Measurements from ENCODE around the gene ARFGEF3.

The ARFGEF3 gene

DNA sequence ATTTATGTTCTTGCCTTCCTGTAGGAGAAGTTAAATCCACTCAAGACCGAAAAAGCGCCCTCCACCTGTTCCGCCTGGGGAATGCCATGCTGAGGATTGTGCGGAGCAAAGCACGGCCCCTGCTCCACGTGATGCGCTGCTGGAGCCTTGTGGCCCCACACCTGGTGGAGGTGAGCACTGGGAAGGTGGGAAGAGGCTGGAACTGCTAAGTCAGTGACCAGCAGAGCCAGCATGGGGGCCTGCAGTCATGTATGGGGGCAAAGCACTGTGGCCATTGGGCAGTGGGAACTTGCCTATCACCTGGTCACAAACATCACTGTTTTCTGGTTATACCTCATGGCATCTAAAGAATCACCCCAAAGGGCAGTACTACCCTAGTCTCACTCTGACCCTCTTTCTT, 135.0 kb downstream of the ARFGEF3 start:
- Histone ChIP-seq H3K27me3 (ENCODE audit: control insufficient read depth, insufficient read depth, low read length, poor library complexity, severe bottlenecking) (no peaks in the 10 kb centered on the region), H3K4me3 (ENCODE audit: insufficient read depth, low read depth, low read length) (no peak overlapping the region), H3K9me3 (ENCODE audit: control insufficient read depth, low read length) (no peaks in the 10 kb centered on the region), H3K27ac (ENCODE audit: insufficient read depth, low read depth, low read length, poor library complexity, severe bottlenecking) (no peak overlapping the region), H3K4me1 (ENCODE audit: control insufficient read depth, insufficient read depth, low read length) (no peaks in the 10 kb centered on the region), H3K36me3 (ENCODE audit: control insufficient read depth, insufficient read depth, low read length) (no peaks in the 10 kb centered on the region)
- WGBS, 2 experiments: 94 to 98% methylated on average over 7 of the region's 7 CpGs

DNA sequence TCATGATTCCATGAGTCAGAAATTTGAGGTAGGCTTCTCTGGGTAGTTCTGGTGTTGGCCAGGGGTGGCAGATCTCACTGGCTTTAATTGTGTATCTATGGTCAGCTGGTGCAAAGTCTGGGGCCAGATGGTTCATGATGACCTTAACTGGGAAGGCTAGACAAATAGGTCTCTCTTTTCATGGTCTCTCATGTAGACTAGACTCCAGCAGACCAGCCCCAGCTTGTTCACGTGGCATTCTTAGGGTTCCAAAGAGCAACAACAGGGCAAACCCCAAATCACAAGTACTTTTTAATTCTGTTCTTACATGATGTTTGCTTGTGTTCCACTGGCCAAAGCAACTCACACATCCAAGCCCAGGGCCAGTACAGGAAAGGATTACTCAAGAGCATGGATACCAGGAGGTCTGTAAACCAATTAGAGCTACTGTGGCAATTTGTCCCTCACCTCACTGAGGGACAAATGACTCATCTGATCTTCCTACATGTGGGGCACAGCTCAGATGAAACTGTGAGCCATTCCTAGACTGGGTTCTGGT, 136.1 kb downstream of the ARFGEF3 start:
- Histone ChIP-seq H3K27me3 (ENCODE audit: control insufficient read depth, insufficient read depth, low read length, poor library complexity, severe bottlenecking) (no peaks in the 10 kb centered on the region), H3K27ac (ENCODE audit: insufficient read depth, low read depth, low read length, poor library complexity, severe bottlenecking) (no peak overlapping the region), H3K4me1 (ENCODE audit: control insufficient read depth, insufficient read depth, low read length) (no peaks in the 10 kb centered on the region), H3K4me3 (ENCODE audit: insufficient read depth, low read depth, low read length) (no peak overlapping the region), H3K36me3 (ENCODE audit: control insufficient read depth, insufficient read depth, low read length) (no peaks in the 10 kb centered on the region), H3K9me3 (ENCODE audit: control insufficient read depth, low read length) (no peaks in the 10 kb centered on the region)
- WGBS, 2 experiments: 95 to 100% methylated on average over 1 of the region's 1 CpG

- Histone ChIP-seq H3K27ac (ENCODE audit: insufficient read depth, low read depth, low read length, poor library complexity, severe bottlenecking) (no peak overlapping the region), H3K27me3 (ENCODE audit: control insufficient read depth, insufficient read depth, low read length, poor library complexity, severe bottlenecking) (no peaks in the 10 kb centered on the region), H3K4me3 (ENCODE audit: insufficient read depth, low read depth, low read length) (no peak overlapping the region), H3K4me1 (ENCODE audit: control insufficient read depth, insufficient read depth, low read length) (no peaks in the 10 kb centered on the region), H3K9me3 (ENCODE audit: control insufficient read depth, low read length) (no peaks in the 10 kb centered on the region), H3K36me3 (ENCODE audit: control insufficient read depth, insufficient read depth, low read length) (no peaks in the 10 kb centered on the region)
- WGBS, 2 experiments: 92 to 95% methylated on average over 4 of the region's 4 CpGs
These were observed 138.7 kb downstream of the ARFGEF3 start for GRCh38 chr6:138300469-138300868.

DNA sequence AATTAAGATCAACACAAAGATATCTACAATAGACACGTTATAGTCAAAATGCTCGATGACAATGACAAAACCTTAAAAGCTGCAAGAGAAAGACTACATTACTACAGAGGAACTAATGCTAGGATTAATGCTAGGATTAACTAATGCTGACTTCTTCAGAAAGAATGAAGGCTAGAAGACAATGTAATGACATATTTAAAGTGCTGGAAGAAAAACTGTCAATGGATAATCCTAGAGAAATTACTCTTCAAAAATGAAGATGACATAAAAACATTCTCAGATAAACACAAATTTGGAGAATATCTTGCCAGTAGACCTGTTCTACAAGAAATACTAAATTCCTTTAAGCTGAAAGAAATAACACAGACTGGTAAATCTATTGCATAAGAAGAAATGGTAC, 140.8 kb downstream of the ARFGEF3 start:
- Histone ChIP-seq H3K4me1 (ENCODE audit: control insufficient read depth, insufficient read depth, low read length) (no peaks in the 10 kb centered on the region), H3K9me3 (ENCODE audit: control insufficient read depth, low read length) (no peaks in the 10 kb centered on the region), H3K27me3 (ENCODE audit: control insufficient read depth, insufficient read depth, low read length, poor library complexity, severe bottlenecking) (no peaks in the 10 kb centered on the region), H3K4me3 (ENCODE audit: insufficient read depth, low read depth, low read length) (no peak overlapping the region), H3K27ac (ENCODE audit: insufficient read depth, low read depth, low read length, poor library complexity, severe bottlenecking) (no peak overlapping the region), H3K36me3 (ENCODE audit: control insufficient read depth, insufficient read depth, low read length) (no peaks in the 10 kb centered on the region)
- 100% methylated on average over 1 to 2 of the region's 2 CpGs for WGBS, 2 experiments

- H3K36me3 ChIP-seq (ENCODE audit: control insufficient read depth, insufficient read depth, low read length): no peaks in the 10 kb centered on the region
- no peaks in the 10 kb centered on the region for H3K27me3 ChIP-seq (ENCODE audit: control insufficient read depth, insufficient read depth, low read length, poor library complexity, severe bottlenecking)
- WGBS, 2 experiments: 82% methylated on average over 1 of the region's 1 CpG; no CpG with 5 or more reads in 1 of the 2 experiments
- no peak overlapping the region for H3K27ac ChIP-seq (ENCODE audit: insufficient read depth, low read depth, low read length, poor library complexity, severe bottlenecking)
- no peaks in the 10 kb centered on the region for H3K4me1 ChIP-seq (ENCODE audit: control insufficient read depth, insufficient read depth, low read length)
- H3K4me3 ChIP-seq (ENCODE audit: insufficient read depth, low read depth, low read length): no peak overlapping the region
- no peaks in the 10 kb centered on the region for H3K9me3 ChIP-seq (ENCODE audit: control insufficient read depth, low read length)
These were observed 145.6 kb downstream of the ARFGEF3 start for GRCh38 chr6:138307352-138307751.

- no peaks in the 10 kb centered on the region for H3K4me1 ChIP-seq (ENCODE audit: control insufficient read depth, insufficient read depth, low read length)
- H3K27me3 ChIP-seq (ENCODE audit: control insufficient read depth, insufficient read depth, low read length, poor library complexity, severe bottlenecking): no peaks in the 10 kb centered on the region
- H3K36me3 ChIP-seq (ENCODE audit: control insufficient read depth, insufficient read depth, low read length): no peaks in the 10 kb centered on the region
- H3K27ac ChIP-seq (ENCODE audit: insufficient read depth, low read depth, low read length, poor library complexity, severe bottlenecking): no peak overlapping the region
- no peaks in the 10 kb centered on the region for H3K9me3 ChIP-seq (ENCODE audit: control insufficient read depth, low read length)
- WGBS, 2 experiments: 85% methylated on average over 11 of the region's 11 CpGs
- no peak overlapping the region for H3K4me3 ChIP-seq (ENCODE audit: insufficient read depth, low read depth, low read length)
These were observed 146.3 kb downstream of the ARFGEF3 start for GRCh38 chr6:138307816-138308730.

DNA sequence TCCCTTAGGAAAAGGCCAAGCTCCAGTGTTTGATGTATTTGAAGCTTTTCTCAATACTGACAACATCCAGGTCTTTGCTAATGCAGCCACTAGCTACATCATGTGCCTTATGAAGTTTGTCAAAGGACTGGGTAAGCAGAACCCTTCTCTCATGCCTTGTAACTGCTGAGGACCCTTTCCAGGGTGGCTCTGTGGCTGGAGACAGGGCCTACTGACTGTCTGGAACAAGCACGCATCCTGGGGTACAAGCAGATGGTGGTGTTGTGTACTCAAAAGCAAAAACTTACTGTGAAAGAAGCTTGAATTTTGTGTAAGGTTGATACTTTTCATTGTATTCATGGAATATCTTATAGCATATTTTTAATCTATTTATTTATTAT, 147.0 kb downstream of the ARFGEF3 start:
- Histone ChIP-seq H3K27me3 (ENCODE audit: control insufficient read depth, insufficient read depth, low read length, poor library complexity, severe bottlenecking) (no peaks in the 10 kb centered on the region), H3K4me1 (ENCODE audit: control insufficient read depth, insufficient read depth, low read length) (no peaks in the 10 kb centered on the region), H3K4me3 (ENCODE audit: insufficient read depth, low read depth, low read length) (no peak overlapping the region), H3K9me3 (ENCODE audit: control insufficient read depth, low read length) (no peaks in the 10 kb centered on the region), H3K36me3 (ENCODE audit: control insufficient read depth, insufficient read depth, low read length) (no peaks in the 10 kb centered on the region), H3K27ac (ENCODE audit: insufficient read depth, low read depth, low read length, poor library complexity, severe bottlenecking) (no peak overlapping the region)
- WGBS, 2 experiments: 100% methylated on average over 1 of the region's 1 CpG

- 90 to 96% methylated on average over 1 of the region's 1 CpG for WGBS, 2 experiments
- Histone ChIP-seq H3K27ac (ENCODE audit: insufficient read depth, low read depth, low read length, poor library complexity, severe bottlenecking) (no peak overlapping the region), H3K4me3 (ENCODE audit: insufficient read depth, low read depth, low read length) (no peak overlapping the region), H3K36me3 (ENCODE audit: control insufficient read depth, insufficient read depth, low read length) (no peaks in the 10 kb centered on the region), H3K9me3 (ENCODE audit: control insufficient read depth, low read length) (no peaks in the 10 kb centered on the region), H3K27me3 (ENCODE audit: control insufficient read depth, insufficient read depth, low read length, poor library complexity, severe bottlenecking) (no peaks in the 10 kb centered on the region), H3K4me1 (ENCODE audit: control insufficient read depth, insufficient read depth, low read length) (no peaks in the 10 kb centered on the region)
These were observed 148.0 kb downstream of the ARFGEF3 start for GRCh38 chr6:138309695-138310094.

- Histone ChIP-seq H3K27ac (ENCODE audit: insufficient read depth, low read depth, low read length, poor library complexity, severe bottlenecking) (no peak overlapping the region), H3K36me3 (ENCODE audit: control insufficient read depth, insufficient read depth, low read length) (no peaks in the 10 kb centered on the region), H3K4me1 (ENCODE audit: control insufficient read depth, insufficient read depth, low read length) (no peaks in the 10 kb centered on the region), H3K27me3 (ENCODE audit: control insufficient read depth, insufficient read depth, low read length, poor library complexity, severe bottlenecking) (no peaks in the 10 kb centered on the region), H3K4me3 (ENCODE audit: insufficient read depth, low read depth, low read length) (no peak overlapping the region), H3K9me3 (ENCODE audit: control insufficient read depth, low read length) (no peaks in the 10 kb centered on the region)
- 92 to 98% methylated on average over 3 of the region's 3 CpGs for WGBS, 2 experiments
These were observed 148.6 kb downstream of the ARFGEF3 start for GRCh38 chr6:138310294-138310693.

DNA sequence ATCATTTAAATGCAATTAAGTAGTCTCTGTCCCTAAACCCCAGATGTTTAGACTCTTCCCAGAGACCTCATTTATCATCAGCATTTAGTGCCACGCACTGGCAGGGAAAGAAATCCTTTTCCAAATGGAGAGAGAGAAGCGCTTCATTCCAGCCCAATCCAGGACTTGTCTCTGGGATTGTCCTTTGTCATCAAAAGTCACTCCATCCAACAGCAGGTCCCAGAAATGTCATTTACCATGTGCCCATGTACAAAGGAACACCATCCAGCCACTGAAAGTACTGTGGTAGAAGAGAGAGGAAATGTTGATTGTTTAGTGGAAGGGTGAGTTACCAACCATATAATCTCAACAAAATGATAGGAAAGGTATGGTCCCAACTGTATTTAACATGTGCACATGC, 149.1 kb downstream of the ARFGEF3 start:
- no peaks in the 10 kb centered on the region for H3K4me1 ChIP-seq (ENCODE audit: control insufficient read depth, insufficient read depth, low read length)
- no peak overlapping the region for H3K4me3 ChIP-seq (ENCODE audit: insufficient read depth, low read depth, low read length)
- 89 to 93% methylated on average over 2 of the region's 2 CpGs for WGBS, 2 experiments
- no peaks in the 10 kb centered on the region for H3K27me3 ChIP-seq (ENCODE audit: control insufficient read depth, insufficient read depth, low read length, poor library complexity, severe bottlenecking)
- no peaks in the 10 kb centered on the region for H3K36me3 ChIP-seq (ENCODE audit: control insufficient read depth, insufficient read depth, low read length)
- no peaks in the 10 kb centered on the region for H3K9me3 ChIP-seq (ENCODE audit: control insufficient read depth, low read length)
- no peak overlapping the region for H3K27ac ChIP-seq (ENCODE audit: insufficient read depth, low read depth, low read length, poor library complexity, severe bottlenecking)

Data from ectodermal cell (in vitro differentiated cells).